HPDE6-E6E7 (cell line): ENCODE results near the gene SS18L1.

ENCODE experiments used
- DNase-seq: peaks from one replicate; pipeline ENCODE4 v3.0.0; 2011; ENCODE audit warnings: missing footprints; ENCODE audit errors: extremely low spot score

The SS18L1 gene

GRCh38 chr20:62195736-62196135 is 52.2 kb downstream of the SS18L1 start:
- DNase-seq: no peak

GRCh38 chr20:62196286-62196685 is 52.7 kb downstream of the SS18L1 start:
- no peak for DNase-seq

- DNase-seq: no peak
Measured at GRCh38 chr20:62197311-62197710, 53.7 kb downstream of the SS18L1 start.

GRCh38 chr20:62197801-62198200 is 54.2 kb downstream of the SS18L1 start:
- DNase-seq: no peak

- DNase-seq: no peak
Measured at GRCh38 chr20:62198496-62198895, 54.9 kb downstream of the SS18L1 start.

- DNase-seq: no peak
Measured at GRCh38 chr20:62198931-62199330, 55.4 kb downstream of the SS18L1 start.

GRCh38 chr20:62200491-62201172 is 57.1 kb downstream of the SS18L1 start:
- DNase-seq: no peak

- no peak for DNase-seq
Measured at GRCh38 chr20:62201173-62202082, 57.9 kb downstream of the SS18L1 start.

DNA sequence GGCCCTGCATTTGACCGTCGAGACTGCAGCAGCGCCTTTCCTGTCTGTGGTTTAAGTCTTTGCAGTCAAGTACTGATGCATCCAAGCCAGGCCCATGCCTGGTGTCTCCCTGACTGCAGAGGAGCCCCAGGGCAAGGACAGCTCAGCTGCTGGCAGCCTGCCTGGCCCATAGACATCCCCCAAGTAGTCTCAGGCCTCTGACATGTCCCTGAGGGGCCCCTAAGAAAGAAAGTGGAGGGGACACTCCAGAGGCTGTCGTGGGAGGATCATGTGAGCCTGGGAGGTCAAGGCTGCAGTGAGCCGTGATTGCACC is 58.5 kb downstream of the SS18L1 start:
- no peak for DNase-seq

DNA sequence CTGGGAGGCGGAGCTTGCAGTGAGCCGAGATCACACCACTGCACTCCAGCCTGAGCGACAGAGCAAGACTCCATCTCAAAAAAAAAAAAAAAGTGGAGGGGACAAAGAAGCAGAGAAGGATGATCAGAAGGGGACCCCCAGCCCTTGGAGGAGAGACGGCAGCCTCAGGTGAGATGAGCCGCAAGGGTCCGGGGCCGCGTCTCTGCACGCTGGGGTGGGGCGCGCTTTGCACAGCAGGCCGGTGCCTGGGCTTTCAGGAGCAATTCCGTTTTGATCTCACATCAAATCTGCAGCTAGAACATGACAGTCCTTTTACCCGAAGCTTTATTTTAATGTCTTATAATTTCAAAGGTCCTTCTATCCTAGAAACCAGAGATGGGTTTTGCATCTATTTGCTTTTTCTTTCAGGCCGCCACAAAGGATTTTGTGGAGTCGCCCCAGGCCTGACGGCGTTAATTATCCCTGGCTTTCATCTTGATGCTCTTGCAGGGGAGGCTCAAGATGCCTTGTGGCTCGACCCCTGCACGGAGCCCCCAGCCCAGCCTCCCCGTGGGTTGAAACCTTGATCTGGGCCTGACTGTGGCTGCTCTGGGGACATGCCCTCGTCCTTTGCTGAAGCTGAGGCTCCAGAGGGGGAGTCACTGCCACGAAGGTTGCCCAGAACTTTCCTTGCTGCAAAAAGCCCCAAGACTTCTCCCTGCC is 59.3 kb downstream of the SS18L1 start:
- no peak for DNase-seq

DNA sequence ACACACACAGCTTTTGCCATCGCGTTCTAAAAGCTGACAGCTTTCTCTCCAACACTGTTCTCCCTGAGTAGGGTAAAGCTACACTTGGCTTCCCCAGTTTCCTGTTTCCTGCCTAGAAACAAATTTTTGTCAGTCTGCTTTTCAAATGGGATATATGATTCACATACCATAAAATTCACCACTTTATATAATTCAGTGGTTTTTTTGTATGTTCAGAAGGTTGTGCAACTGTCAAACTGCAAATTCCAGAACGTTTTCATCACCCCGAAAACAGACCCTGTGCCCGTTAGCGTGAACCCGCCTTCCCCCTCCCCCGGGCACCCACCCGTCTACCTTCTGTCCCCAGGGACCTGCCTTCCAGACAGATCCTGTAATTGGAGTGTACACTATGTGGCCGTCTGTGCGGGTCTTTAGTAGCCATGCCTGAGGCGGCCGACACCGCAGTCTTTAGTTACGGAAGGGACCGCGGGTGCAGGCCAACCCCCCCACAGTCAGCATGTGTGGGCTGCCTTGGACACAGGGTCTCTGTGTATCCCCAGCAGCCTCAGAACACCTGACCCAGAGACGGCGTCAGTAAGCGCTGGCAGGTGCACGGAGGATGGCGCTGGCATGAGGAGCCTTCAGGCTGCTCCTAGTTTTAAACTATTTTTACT is 59.9 kb downstream of the SS18L1 start:
- no peak for DNase-seq

DNA sequence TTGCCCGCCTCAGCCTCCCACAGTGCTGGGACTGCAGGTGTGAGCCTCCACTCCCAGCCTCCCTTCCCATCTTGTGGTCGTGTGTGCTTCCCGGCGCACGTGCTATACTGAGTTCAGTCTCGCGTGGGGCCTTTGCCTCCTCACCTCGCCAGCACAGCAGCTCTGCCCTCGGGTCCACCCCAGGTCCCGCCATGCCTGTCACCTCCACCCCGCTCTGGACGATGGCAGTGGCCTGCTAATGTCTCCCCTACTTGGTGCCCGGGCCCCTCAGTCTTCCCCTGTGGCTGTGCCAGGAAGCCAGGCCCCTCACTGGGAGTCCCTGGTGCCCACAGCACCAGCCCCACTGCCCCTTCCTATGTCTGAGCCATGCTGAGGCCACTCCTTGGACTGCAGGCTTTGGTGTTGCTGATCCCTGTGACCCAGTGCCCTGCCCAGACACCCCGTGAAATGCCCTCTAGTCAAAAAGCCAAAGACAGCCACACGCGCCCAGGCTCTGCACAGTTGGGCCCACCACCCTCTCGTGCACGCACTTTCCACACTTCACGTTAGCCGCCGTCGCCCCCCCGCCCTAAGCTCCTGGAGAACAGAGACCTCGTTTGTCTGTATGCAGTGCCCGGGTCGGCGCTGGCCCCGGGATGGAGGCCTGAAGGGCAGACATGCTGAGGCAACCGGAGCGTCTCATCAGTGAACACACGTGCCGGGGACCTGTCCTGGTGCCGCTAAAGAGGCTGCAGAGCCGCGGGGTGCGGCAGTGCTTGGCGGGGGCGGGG is 62.2 kb downstream of the SS18L1 start:
- no peak for DNase-seq

- no peak for DNase-seq
Measured at GRCh38 chr20:62206388-62206775, 62.8 kb downstream of the SS18L1 start.

- DNase-seq: no peak
Measured at GRCh38 chr20:62208061-62208794, 64.7 kb downstream of the SS18L1 start.

- DNase-seq: no peak
Measured at GRCh38 chr20:62208795-62209755, 65.5 kb downstream of the SS18L1 start.

DNA sequence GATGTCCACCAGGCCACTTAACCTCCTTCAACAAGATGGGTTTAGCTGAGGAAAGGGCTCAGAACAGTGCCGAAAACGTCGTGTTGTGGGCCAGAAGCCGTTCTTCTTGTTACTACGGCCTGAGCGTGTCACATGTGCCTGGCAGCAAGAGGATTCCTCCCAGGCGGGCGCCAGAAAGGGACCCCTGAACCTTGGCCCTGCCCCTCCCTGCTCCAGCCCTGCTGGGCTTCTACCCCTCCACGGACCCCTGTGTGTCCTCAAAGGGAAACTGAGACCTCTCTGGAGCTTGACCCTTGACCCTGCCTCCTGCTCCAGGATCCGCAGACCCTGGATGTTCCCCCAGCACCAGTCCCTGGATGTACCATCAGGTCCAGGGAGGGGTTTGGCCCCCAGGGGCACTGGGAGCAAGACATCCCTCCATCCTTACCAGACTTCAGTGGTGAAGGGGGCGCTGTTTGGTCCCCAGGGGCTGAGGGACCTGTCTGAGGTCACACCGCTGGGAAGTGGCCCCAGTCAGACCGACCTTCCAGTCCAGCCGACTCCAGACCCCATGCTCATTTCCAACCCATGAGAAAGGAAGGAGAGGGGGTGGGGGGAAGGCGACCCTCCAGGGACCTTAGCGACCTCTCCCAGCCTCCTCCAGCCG is 66.4 kb downstream of the SS18L1 start:
- DNase-seq: no peak

DNA sequence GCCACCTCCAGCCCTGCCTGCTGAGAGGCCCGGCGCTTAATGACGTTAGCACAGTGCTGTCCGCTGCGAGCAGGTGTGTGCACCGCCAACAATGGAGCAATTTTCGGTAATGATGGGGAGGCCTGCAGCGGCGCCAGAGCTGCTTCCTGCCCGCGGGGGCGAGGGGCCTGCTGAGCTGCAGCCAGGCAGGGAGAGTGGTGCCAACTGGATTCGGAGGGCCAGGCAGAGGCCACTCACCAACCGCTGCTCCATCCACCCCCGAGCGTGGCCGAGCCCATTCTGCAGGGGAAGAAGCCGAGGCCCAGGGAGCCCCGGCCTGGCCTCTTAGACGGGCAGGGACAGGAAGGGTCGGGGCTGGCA is 66.9 kb downstream of the SS18L1 start:
- no peak for DNase-seq

DNA sequence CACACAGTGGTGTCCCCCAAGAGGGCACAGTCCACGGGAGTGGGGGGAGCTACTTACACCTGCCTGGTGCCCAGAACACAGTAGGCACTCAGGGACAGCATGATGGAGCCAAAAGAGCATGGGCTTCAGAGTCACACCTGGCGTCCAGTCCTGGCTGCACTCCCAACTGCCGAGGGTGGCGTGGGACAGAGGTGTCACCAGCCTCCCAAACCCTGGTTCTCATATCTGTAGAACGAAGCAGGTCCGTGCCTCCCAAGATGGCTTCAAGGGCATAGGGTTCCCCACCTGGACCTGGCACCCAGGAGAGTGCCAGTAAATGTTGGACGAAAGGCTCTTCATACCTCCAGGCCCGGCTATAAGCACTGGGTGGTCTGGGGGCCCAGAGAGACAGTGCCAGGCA is 67.6 kb downstream of the SS18L1 start:
- DNase-seq: no peak

- no peak for DNase-seq
Measured at GRCh38 chr20:62211769-62212288, 68.3 kb downstream of the SS18L1 start.
